ENCODE measurements around the gene FGF6.

Gene FGF6

DNA sequence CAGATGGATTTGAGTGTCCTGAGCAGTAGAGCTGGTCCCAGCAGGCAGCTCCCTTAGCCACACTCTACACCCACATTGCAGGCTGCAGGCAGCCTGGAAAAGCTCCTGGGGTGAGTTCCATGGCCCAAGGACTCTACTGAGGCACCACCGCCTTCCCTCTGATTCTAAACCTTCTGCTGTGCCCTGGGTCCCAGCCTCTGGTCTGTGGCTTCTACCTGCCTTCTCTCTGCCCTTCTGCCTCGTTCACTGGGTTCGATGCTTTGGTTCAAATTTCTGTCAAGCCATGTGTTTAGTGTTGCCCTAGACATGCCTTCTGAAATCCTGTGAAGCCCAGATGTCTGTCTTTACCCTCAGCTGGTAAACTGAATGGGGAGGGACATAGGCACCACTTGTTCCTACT is 1.5 kb upstream of the FGF6 start:
- Histone ChIP-seq H2AFZ (ENCODE audit: low read length, unreplicated experiment) (no peak overlapping the region), H3K4me3 (ENCODE audit: low read depth, low read length) (no peak overlapping the region), H3K27ac (ENCODE audit: low read depth, low read length) (no peak overlapping the region), H3K36me3 (ENCODE audit: insufficient read depth, low read length) (no peaks in the 10 kb centered on the region), H3K4me1 (ENCODE audit: control insufficient read depth, insufficient read depth, low read length, unreplicated experiment) (no peaks in the 10 kb centered on the region), H3K27me3 (ENCODE audit: insufficient read depth, low read length) (peaks cover 75% of the 10 kb centered on the region), H3K79me2 (ENCODE audit: control insufficient read depth, insufficient read depth, low read length, unreplicated experiment) (no peaks in the 10 kb centered on the region)

DNA sequence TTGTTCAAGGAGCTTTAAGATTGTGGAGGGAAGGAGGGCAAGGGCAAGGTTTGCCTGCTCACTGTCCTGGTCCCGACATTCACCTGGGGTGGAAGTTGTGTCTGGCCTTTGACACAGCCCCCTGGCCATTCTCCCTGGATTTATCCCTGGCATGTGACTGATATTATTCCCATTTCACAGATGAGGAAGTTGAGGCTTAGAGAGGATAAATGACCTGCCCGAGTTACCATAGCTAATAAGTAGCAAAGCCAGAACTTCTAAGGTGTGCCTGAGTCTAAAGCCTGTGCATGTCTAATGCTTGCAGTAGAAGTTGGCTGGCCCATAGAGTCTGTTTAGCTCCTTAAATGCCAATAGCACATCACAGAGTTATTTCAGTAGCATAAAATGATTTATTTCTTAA is 720 bp upstream of the FGF6 start:
- Histone ChIP-seq H3K79me2 (ENCODE audit: control insufficient read depth, insufficient read depth, low read length, unreplicated experiment) (no peaks in the 10 kb centered on the region), H3K36me3 (ENCODE audit: insufficient read depth, low read length) (no peaks in the 10 kb centered on the region), H3K4me1 (ENCODE audit: control insufficient read depth, insufficient read depth, low read length, unreplicated experiment) (no peaks in the 10 kb centered on the region), H3K4me3 (ENCODE audit: low read depth, low read length) (no peak overlapping the region), H3K27ac (ENCODE audit: low read depth, low read length) (no peak overlapping the region), H3K27me3 (ENCODE audit: insufficient read depth, low read length) (peaks cover 75% of the 10 kb centered on the region), H2AFZ (ENCODE audit: low read length, unreplicated experiment) (no peak overlapping the region)

DNA sequence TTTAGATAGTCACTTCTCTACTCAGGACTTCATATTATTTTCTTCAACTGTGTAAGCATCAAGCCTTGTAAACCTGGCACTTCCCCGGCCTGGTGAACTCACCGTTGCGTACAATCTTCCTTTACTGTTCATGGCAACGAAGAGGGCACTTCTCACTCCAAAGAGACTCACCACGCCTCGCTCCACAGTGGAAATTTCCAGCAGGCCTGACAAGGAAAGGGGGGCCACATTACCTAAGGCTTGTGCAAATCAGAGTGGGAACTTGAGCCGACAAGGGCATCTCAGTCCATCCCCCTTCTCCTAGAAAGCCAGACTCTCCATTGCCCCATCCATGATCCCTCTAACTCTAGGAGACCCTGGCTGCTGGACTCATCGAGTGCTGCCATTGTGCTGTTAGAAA is 1.6 kb downstream of the FGF6 start:
- Histone ChIP-seq H3K4me3 (ENCODE audit: low read depth, low read length) (no peak overlapping the region), H3K4me1 (ENCODE audit: control insufficient read depth, insufficient read depth, low read length, unreplicated experiment) (no peaks in the 10 kb centered on the region), H2AFZ (ENCODE audit: low read length, unreplicated experiment) (no peak overlapping the region), H3K36me3 (ENCODE audit: insufficient read depth, low read length) (no peaks in the 10 kb centered on the region), H3K27ac (ENCODE audit: low read depth, low read length) (no peak overlapping the region), H3K27me3 (ENCODE audit: insufficient read depth, low read length) (peaks cover 73% of the 10 kb centered on the region), H3K79me2 (ENCODE audit: control insufficient read depth, insufficient read depth, low read length, unreplicated experiment) (no peaks in the 10 kb centered on the region)

DNA sequence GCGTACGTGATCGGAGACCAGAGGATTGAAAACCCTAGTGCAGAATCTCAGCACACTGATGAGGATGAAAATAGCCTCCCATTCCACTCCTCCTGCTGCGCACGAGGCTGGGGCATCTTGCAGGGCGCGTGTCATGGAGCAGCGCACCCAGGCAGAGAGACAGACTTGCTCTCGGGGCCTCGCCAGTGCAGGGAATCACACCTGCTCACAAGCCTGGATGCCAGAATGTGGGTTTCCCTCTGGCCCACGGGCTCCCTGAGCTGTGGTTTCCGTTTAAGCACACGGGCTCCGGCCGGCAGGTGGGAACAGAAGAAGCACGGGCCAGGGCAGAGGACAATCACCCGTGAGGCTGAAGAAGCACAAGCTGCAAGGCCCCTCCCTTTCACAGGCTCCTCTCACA is 2.0 kb downstream of the FGF6 start:
- Histone ChIP-seq H3K27ac (ENCODE audit: low read depth, low read length) (no peak overlapping the region), H3K4me3 (ENCODE audit: low read depth, low read length) (no peak overlapping the region), H3K27me3 (ENCODE audit: insufficient read depth, low read length) (peaks cover 69% of the 10 kb centered on the region), H2AFZ (ENCODE audit: low read length, unreplicated experiment) (no peak overlapping the region), H3K79me2 (ENCODE audit: control insufficient read depth, insufficient read depth, low read length, unreplicated experiment) (no peaks in the 10 kb centered on the region), H3K4me1 (ENCODE audit: control insufficient read depth, insufficient read depth, low read length, unreplicated experiment) (no peaks in the 10 kb centered on the region), H3K36me3 (ENCODE audit: insufficient read depth, low read length) (no peaks in the 10 kb centered on the region)

DNA sequence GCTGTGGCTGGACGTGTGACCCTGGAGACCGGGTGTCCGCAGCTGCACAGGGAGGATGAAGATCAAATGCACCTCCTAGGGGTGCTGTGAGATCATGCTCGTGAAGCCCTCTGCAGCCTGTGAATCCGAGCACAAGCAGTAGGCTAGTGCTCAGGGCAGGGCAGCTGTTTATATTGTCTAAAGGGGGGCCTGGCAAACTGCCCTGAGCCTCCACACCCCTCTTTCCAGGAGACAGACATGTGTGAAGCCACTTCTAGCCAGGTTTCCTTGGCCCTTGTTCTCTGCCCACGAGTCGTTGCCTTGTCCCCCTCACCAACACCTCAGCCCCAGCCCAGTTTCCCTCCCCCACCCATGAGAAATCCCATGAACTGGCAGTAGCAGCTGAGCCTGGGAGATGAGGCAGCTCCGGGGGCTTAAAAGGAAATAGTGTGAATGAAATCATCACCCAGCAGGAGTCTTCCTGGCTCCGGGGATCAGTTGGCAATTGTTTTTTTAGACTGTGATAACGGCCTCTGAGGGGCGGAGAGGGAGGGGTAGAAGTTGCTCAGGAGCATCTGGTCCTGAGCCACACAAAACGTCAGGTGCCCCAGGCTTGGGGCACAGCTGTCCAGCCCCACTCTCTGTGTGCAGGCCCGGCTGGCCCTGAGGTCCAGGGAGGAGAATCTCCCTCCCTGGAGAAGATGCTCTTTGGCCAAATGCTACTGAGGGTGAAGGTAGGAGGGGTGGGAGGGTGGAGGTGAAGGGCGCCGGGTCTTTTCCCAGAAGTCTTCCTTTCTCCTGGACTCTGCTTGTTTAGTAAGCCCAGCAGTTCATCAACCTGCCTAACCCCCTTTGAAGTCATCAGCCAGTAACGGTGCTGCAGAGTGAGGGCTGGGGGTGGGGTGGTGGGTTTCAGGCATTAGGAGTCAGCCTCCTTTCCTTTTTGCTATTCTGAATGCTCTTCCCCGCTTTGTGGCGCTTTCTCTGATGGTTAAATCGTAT is 4.0 kb downstream of the FGF6 start:
- H3K27ac ChIP-seq (ENCODE audit: low read depth, low read length) = no peak overlapping the region
- no peak overlapping the region for H2AFZ ChIP-seq (ENCODE audit: low read length, unreplicated experiment)
- no peaks in the 10 kb centered on the region for H3K36me3 ChIP-seq (ENCODE audit: insufficient read depth, low read length)
- no peak overlapping the region for H3K4me3 ChIP-seq (ENCODE audit: low read depth, low read length)
- H3K4me1 ChIP-seq (ENCODE audit: control insufficient read depth, insufficient read depth, low read length, unreplicated experiment) = no peaks in the 10 kb centered on the region
- H3K27me3 ChIP-seq (ENCODE audit: insufficient read depth, low read length) = peaks cover 72% of the 10 kb centered on the region
- H3K79me2 ChIP-seq (ENCODE audit: control insufficient read depth, insufficient read depth, low read length, unreplicated experiment) = no peaks in the 10 kb centered on the region

DNA sequence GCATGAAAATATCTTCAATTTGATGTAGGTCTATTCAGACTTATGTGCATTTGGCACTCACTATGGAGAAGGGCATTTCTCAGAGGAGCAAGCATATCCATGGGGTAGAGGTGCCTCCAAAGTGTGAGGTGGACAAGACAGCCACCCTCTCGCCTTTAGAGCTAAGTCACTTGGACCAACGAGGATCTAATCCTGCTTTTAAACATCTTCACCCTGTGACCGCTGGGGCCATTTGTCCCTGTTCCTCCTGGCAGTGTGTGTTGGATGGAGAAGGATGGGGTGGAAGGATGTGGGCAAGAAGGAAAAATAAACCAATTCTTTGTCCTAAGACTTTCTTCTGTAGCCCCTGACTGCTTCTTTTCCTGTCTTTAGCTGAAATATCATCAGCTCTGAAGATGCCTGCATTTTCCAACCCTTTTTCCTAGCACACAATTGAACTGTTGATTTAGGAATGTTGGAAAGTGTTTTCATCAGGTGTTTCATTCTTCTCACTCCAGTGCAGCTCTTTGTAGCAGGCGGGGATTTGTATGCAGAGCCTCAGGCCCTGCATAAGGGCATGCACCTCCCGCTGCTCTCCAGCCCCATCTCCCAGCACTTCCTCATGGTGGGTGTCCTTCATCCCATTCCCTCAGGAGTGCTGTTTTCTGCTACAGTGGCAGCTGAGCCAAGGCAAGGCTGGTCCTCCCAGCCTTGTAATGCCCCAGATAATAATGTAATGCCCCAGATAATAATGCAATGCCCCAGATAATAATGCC is 5.3 kb downstream of the FGF6 start:
- no peaks in the 10 kb centered on the region for H3K36me3 ChIP-seq (ENCODE audit: insufficient read depth, low read length)
- H3K27me3 ChIP-seq (ENCODE audit: insufficient read depth, low read length) = peaks cover 70% of the 10 kb centered on the region
- no peak overlapping the region for H3K4me3 ChIP-seq (ENCODE audit: low read depth, low read length)
- no peak overlapping the region for H2AFZ ChIP-seq (ENCODE audit: low read length, unreplicated experiment)
- H3K27ac ChIP-seq (ENCODE audit: low read depth, low read length) = no peak overlapping the region
- no peaks in the 10 kb centered on the region for H3K4me1 ChIP-seq (ENCODE audit: control insufficient read depth, insufficient read depth, low read length, unreplicated experiment)
- H3K79me2 ChIP-seq (ENCODE audit: control insufficient read depth, insufficient read depth, low read length, unreplicated experiment) = no peaks in the 10 kb centered on the region

DNA sequence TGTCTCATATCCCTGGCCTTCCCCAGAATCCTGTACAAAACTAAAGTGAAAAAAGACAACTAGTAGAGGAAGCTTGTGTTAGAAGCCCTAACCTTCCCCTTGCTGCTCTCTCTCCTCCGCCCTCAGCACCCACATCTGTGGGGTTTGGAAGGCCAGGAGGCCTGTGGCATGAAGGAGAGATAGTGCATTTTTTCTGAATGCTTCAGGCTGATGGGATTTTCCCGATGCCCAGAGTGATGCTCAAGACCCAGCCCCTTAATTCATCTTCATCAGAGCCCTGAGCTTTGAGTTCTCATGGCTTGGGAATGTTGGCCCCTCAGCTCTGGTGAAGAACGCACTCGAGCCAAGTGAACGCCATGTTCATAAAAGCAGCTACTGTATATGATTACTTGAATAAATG is 5.9 kb downstream of the FGF6 start:
- no peak overlapping the region for H3K27ac ChIP-seq (ENCODE audit: low read depth, low read length)
- no peaks in the 10 kb centered on the region for H3K79me2 ChIP-seq (ENCODE audit: control insufficient read depth, insufficient read depth, low read length, unreplicated experiment)
- no peak overlapping the region for H3K4me3 ChIP-seq (ENCODE audit: low read depth, low read length)
- H3K36me3 ChIP-seq (ENCODE audit: insufficient read depth, low read length) = no peaks in the 10 kb centered on the region
- H3K27me3 ChIP-seq (ENCODE audit: insufficient read depth, low read length) = peaks cover 72% of the 10 kb centered on the region
- no peak overlapping the region for H2AFZ ChIP-seq (ENCODE audit: low read length, unreplicated experiment)
- no peaks in the 10 kb centered on the region for H3K4me1 ChIP-seq (ENCODE audit: control insufficient read depth, insufficient read depth, low read length, unreplicated experiment)

DNA sequence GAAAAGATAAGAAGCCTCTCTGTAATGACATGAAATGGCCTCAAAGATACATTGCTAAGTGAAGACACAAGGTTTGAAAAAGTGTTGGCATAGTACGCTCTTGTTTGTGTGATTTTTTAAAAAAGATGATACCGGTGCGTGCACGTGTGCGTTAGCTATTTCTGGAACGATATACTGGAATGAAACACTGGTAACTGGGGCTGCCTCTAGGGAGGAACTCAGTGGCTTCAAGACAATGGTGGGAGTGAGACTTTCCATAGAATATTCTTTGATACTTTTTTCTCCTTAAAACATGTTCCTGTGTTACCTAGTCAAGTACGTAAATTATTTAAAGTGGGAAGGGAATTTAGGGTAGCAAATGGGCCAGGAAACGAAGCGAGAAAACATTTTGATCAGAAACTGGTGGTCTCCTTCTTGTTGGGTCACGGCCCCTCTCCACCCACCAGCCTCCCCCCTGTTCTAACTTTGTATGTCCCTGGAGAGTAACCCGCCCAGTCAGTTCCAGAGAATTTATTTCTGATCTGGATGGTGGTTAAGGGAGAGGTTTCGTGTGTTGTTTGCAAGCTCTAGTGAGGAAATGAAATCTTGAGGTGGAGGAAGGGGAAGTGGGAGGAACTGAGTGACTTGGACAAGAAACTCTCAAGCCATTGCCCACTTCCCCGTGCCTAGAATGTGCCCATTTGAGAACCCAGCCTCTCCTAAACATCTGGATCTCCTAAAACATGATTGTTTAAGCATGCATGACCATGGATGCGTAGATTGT is 6.6 kb downstream of the FGF6 start:
- no peak overlapping the region for H3K4me3 ChIP-seq (ENCODE audit: low read depth, low read length)
- H3K36me3 ChIP-seq (ENCODE audit: insufficient read depth, low read length) = no peaks in the 10 kb centered on the region
- no peak overlapping the region for H3K27ac ChIP-seq (ENCODE audit: low read depth, low read length)
- H2AFZ ChIP-seq (ENCODE audit: low read length, unreplicated experiment) = no peak overlapping the region
- H3K4me1 ChIP-seq (ENCODE audit: control insufficient read depth, insufficient read depth, low read length, unreplicated experiment) = no peaks in the 10 kb centered on the region
- H3K79me2 ChIP-seq (ENCODE audit: control insufficient read depth, insufficient read depth, low read length, unreplicated experiment) = no peaks in the 10 kb centered on the region
- peaks cover 72% of the 10 kb centered on the region for H3K27me3 ChIP-seq (ENCODE audit: insufficient read depth, low read length)

DNA sequence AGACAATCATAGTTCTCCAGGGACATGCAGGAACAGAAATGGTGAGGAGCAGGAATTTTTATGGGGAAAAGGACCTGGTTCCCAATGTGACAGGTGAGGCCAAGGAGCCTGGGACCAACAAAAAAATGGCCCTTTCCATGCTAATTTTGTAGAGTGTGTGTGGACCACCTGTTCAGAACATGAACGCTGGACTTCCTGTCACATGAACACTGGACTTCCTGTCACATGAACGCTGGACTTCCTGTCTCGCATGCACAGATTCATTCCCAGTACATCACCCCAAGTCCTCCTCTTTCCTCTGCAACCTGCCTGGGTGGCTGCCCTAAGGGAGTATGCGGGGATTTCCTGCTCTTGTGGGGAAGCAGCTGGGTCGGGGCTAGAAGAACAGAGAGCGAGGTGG is 10.1 kb downstream of the FGF6 start:
- H3K79me2 ChIP-seq (ENCODE audit: control insufficient read depth, insufficient read depth, low read length, unreplicated experiment) = no peaks in the 10 kb centered on the region
- no peak overlapping the region for H3K4me3 ChIP-seq (ENCODE audit: low read depth, low read length)
- H3K27me3 ChIP-seq (ENCODE audit: insufficient read depth, low read length) = peaks cover 71% of the 10 kb centered on the region
- H3K4me1 ChIP-seq (ENCODE audit: control insufficient read depth, insufficient read depth, low read length, unreplicated experiment) = no peaks in the 10 kb centered on the region
- H3K27ac ChIP-seq (ENCODE audit: low read depth, low read length) = no peak overlapping the region
- no peak overlapping the region for H2AFZ ChIP-seq (ENCODE audit: low read length, unreplicated experiment)
- no peaks in the 10 kb centered on the region for H3K36me3 ChIP-seq (ENCODE audit: insufficient read depth, low read length)

DNA sequence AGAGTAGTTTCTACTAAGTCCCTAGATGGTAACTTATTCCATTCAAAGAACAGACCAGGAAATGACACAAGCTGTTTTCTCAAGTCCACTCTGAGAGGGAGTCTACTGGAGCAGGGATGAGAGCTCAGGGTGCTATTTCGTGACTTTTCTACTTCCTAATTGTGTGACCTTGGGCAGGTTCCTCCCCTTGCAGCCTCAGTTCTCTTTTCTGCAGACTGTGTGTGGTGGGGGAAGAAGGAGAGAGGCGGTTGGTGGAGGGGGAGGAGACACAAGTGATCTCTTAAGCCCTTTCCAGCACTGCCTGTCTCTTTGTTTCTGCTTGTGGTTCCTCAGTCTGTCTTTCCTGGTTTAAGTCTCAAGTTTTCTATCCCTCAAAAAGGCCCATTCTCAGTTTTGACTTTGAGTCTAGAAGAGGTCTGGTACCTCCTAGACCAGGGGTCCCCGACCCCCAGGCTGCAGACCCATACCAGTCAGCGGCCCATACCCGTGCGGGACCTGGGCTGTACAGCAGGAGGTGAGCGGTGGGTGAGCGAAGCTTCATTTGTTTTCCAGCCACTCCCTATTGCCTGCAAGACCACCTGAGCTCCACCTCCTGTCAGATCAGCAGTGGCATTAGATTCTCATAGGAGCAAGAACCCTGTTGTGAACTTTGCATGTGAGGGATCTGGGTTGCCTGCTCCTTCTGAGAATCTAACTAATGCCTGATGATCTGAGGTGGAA is 10.7 kb downstream of the FGF6 start:
- no peak overlapping the region for H2AFZ ChIP-seq (ENCODE audit: low read length, unreplicated experiment)
- peaks cover 65% of the 10 kb centered on the region for H3K27me3 ChIP-seq (ENCODE audit: insufficient read depth, low read length)
- no peaks in the 10 kb centered on the region for H3K79me2 ChIP-seq (ENCODE audit: control insufficient read depth, insufficient read depth, low read length, unreplicated experiment)
- no peaks in the 10 kb centered on the region for H3K4me1 ChIP-seq (ENCODE audit: control insufficient read depth, insufficient read depth, low read length, unreplicated experiment)
- no peaks in the 10 kb centered on the region for H3K36me3 ChIP-seq (ENCODE audit: insufficient read depth, low read length)
- no peak overlapping the region for H3K4me3 ChIP-seq (ENCODE audit: low read depth, low read length)
- no peak overlapping the region for H3K27ac ChIP-seq (ENCODE audit: low read depth, low read length)
